GM19463 (cell line): ENCODE results near the gene ACE.

ENCODE experiments used
- ATAC-seq: cut with Tn5 transposase; IDR thresholded peaks from one replicate; pipeline ENCODE4 v1.9.1; 2021; ENCODE audit warnings: mild to moderate bottlenecking, moderate library complexity; ENCODE audit not compliant: unreplicated experiment

Gene ACE

GRCh38 chr17:63490858-63491400, 14.1 kb downstream of the ACE start:
- ATAC-seq: no peak

- no peak for ATAC-seq
Measured at GRCh38 chr17:63491413-63491812, 14.6 kb downstream of the ACE start.

- ATAC-seq: no peak
Measured at GRCh38 chr17:63491977-63492618, 15.2 kb downstream of the ACE start.

- ATAC-seq: no peak
Measured at GRCh38 chr17:63492940-63493339, 16.1 kb downstream of the ACE start.

DNA sequence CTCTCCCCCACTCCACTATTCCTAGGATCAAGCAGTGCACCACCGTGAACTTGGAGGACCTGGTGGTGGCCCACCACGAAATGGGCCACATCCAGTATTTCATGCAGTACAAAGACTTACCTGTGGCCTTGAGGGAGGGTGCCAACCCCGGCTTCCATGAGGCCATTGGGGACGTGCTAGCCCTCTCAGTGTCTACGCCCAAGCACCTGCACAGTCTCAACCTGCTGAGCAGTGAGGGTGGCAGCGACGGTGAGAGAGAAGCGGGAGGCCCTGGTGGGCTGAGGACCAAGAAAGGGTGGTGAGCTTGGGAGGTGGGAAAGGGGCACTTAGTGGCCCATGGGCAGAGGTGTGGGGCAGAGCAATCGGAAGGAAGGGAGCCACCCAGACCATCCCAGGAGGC, 16.6 kb downstream of the ACE start:
- ATAC-seq: no peak

DNA sequence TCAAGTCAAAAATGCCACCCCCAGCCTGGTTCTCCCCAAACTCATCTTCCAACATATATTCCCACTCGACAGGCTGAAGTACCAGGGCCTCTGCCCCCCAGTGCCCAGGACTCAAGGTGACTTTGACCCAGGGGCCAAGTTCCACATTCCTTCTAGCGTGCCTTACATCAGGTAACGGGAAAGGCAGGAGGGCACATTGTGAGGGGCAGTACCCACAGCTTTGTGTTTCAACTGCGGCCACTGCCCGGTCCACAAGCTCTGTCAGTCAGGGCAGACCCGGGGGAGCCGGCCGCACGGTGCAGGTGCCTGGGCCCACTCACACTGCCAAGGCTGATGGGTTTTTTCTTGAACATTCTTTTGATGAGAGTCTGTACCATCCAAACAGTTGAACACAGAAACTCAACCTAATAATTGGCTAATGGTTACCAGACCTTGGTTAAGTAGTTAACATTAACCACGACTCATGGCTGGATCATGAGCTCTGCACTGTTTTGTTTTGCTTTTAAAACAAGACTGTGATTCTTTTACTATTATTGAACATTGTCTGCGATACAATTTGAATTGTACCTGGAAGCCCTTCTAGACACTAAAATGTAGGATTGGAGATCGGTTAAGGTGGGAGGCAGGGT, 17.6 kb downstream of the ACE start:
- ATAC-seq: no peak

DNA sequence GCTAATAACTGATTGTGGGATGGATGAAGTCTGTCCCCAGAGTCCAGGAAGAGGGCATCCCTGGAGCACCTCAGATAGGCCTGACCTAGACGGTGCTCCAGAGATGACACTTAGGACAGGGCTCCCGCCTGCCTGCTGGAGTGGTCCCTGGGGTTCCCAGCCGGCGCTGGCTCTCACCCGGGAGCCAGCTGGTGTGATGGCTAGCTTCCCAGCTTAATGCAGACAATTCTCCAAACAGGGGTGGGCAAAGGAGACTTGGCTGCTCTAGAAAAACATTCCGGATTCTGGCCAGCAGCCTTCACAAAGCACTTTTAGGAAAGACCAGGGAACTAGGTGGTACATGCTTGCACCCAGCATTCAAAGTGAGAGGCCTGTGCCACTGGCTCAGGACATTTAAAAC, 18.6 kb downstream of the ACE start:
- ATAC-seq: no peak

- no peak for ATAC-seq
Measured at GRCh38 chr17:63496177-63496576, 19.3 kb downstream of the ACE start.

GRCh38 chr17:63496663-63497400, 20.0 kb downstream of the ACE start:
- no peak for ATAC-seq

DNA sequence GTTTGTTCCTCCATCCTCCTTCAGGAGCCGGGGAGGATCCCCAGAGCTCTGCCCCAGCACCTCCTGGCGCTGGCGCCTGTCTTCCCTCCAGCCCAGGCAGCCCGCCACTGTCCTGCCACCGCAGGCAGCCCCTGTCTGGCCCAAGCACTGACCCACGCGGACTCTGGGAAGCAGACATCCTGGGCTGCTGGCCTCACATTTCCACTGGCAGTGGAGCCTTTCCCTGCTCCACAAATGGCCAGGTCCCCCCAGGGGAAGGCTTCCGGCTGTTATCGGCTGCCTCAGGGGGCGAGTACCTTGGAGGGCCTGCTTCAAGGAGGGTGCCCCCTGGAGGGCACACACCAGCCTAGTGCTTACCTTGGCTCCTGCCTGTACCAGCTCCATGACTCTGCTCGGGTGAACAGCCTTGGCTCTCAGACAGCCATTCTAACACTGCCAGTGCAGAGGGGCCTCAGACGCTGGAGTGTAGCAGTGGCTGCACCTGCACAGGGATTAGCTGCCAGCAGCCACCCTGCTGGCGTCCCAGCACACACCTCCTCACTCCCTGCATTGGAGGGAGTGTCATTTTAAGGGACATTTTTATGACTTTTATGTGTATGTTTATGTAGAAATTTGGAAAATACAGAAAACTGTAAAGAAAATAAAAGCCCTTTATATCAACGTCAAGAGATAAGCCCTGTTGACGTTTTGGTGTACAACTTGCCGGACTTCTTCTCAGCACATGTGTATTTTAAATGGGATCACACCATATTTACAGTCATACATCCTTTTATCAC, 21.0 kb downstream of the ACE start:
- no peak for ATAC-seq

- no peak for ATAC-seq
Measured at GRCh38 chr17:63498626-63499195, 21.9 kb downstream of the ACE start.

DNA sequence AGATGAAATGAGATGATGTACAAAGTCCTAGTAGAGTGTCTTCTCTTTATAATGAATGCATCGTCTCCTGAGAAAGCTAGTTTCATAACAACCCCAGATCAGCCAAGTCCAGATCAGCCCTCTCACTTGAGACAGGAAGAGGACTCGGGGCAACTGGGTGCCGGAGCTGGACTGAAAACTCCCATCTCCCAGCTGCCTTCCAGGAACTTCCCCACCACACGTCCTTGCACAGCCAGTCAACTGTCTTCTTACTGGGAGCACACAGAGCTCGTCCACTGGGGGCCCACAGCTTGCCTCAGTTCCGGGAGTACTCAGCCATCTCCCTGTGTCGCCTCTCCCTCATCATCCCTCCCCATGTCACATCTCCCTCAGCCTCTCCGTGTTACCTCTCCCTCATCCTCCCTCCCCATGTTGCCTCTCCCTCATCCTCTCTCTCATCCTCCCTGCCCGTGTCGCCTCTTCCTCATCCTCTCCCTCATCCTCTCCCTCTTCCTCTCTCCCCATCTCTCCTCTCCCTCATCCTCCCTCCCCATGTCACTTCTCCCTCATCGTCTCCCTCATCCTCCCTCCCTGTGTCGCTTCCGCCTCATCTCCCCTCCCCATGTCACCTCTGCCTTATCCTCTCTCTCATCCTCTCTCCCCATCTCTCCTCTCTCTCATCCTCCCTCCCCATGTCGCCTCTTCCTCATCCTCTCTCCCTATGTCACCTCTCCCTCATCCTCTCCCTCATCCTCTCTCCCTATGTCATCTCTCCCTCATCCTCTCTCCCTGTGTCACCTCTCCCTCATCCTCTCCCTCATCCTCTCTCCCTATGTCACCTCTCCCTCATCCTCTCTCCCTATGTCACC, 23.9 kb downstream of the ACE start:
- ATAC-seq: no peak

DNA sequence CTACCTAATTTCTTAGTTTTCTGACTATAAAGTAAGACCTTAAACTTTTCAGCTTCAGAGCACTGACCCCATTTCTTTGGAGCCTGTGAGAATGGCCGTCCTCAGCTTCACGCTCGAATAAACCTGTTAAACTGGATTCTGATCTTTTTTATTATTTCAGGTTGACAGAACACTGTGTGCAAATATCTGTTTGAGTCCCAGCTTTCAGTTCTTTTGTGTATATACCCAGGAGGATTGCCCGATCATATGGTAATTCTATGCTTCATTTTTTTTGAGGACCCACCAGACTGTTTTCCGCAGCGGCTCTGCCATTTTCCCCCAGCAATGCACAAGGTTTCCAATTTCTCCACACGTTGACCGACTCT, 26.5 kb downstream of the ACE start:
- no peak for ATAC-seq

GRCh38 chr17:63504261-63504660, 27.4 kb downstream of the ACE start:
- ATAC-seq: no peak

DNA sequence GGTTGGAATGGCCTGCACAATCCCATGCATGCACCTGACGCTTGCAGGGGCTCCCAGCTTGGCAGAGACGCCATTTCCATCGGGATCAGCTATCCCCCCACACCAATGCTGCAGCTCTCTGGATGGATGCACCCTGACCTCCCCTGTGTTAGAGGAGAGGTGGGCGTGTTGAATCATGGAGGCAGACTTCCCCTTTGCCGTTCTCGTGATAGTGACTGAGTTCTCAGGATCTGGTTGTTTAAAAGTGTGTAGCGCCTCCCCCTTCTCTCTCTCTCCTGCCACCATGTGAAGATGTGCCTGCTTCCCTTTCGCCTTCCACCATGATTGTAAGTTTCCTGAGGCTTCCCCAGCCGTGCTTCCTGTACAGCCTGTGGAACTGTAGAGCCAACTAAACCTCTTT, 28.5 kb downstream of the ACE start:
- ATAC-seq: no peak

- ATAC-seq: no peak
Measured at GRCh38 chr17:63506627-63507026, 29.8 kb downstream of the ACE start.

- no peak for ATAC-seq
Measured at GRCh38 chr17:63511331-63511730, 34.5 kb downstream of the ACE start.

DNA sequence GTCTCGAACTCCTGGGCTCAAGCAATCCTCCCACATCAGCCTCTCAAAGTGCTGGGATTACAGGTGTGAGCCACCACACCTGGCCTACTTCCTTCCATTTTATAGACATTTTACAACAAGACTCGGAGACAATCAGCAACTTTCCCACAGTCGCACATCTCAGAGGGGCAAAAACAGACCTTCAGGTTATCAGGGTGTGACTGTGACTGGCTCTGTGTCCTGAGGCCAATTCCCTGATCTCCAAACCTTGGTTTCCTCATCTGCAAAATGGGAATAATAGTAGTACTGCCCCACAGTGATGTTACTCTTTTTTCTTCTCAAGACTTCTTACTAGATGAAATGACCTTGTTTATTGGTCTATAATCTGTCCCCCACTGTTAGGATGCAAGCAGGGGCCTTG, 35.5 kb downstream of the ACE start:
- no peak for ATAC-seq

DNA sequence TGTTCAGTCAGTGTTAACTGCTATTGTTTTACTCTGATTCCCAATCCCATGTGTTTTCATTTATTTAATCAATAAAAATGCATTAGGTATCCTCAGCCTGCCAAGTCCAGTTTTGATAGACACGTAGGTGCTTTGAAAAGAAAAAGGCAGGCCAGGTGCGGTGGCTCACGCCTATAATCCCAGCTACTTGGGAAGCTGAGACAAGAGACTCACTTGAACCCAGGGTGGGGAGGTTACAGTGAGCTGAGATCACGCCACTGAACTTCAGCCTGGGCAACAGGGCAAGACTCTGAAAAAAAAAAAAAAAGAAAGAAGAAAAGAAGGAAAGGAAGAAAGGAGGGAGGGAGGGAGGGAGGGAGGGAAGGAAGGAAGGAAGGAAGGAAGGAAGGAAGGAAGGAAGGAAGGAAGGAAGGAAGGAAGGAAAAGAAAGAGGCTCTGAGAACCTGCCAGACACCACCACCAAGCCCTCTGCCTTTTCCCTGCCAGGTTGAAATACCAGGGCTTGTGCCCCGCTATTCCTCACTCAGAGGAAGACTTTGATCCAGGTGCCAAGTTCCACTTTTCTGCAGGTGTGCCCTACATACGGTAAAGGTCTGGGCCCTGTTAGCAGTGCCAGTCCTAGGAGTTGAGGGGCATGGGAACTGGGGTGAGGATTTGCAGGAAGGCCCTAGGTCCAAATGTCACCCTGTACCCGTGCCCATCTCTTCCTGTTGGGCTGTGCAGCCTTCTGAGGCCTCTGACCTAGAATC, 36.2 kb downstream of the ACE start:
- no peak for ATAC-seq
